Hepatic stellate cell (primary cell): ENCODE measurements around the gene KLK15.
"Not testable (repeated sequence)": the region's sequence is repeated elsewhere in the genome, so short reads cannot be mapped to it uniquely, and the experiment has no call there.

ENCODE experiments used
- DNase-seq: peaks from one replicate; pipeline ENCODE4 v3.0.0; 2011; ENCODE audit warnings: low spot score

The KLK15 gene

GRCh38 chr19:50796128-50796633 is 37.2 kb downstream of the KLK15 start:
- DNase-seq = no peak

- DNase-seq = no peak
Measured at GRCh38 chr19:50795664-50796073, 37.7 kb downstream of the KLK15 start.

GRCh38 chr19:50794876-50795663 is 38.3 kb downstream of the KLK15 start:
- DNase-seq = no peak

GRCh38 chr19:50794074-50794875 is 39.1 kb downstream of the KLK15 start:
- DNase-seq = no peak

GRCh38 chr19:50793558-50794065 is 39.8 kb downstream of the KLK15 start:
- no peak for DNase-seq

GRCh38 chr19:50792272-50793250 is 40.8 kb downstream of the KLK15 start:
- no peak for DNase-seq

- DNase-seq = no peak
Measured at GRCh38 chr19:50791594-50792271, 41.6 kb downstream of the KLK15 start.

- no peak for DNase-seq
Measured at GRCh38 chr19:50790922-50791467, 42.4 kb downstream of the KLK15 start.

- no peak for DNase-seq
Measured at GRCh38 chr19:50790396-50790795, 43.0 kb downstream of the KLK15 start, which contains the start of gene ACP4. Gene ACP4 (plus strand): TSS chr19:50790415. CDS start chr19:50790415, 0 bp downstream.

GRCh38 chr19:50785329-50785728 is 48.0 kb downstream of the KLK15 start:
- no peak for DNase-seq

- DNase-seq = no peak
Measured at GRCh38 chr19:50784710-50785109, 48.7 kb downstream of the KLK15 start.

GRCh38 chr19:50783848-50784152 is 49.6 kb downstream of the KLK15 start:
- not testable (repeated sequence) for DNase-seq

GRCh38 chr19:50780753-50781435 is 52.5 kb downstream of the KLK15 start:
- DNase-seq = no peak

- DNase-seq = no peak
Measured at GRCh38 chr19:50779504-50780457, 53.6 kb downstream of the KLK15 start.

GRCh38 chr19:50778906-50779430 is 54.4 kb downstream of the KLK15 start:
- no peak for DNase-seq

GRCh38 chr19:50777830-50778303 is 55.5 kb downstream of the KLK15 start:
- DNase-seq = no peak

- no peak for DNase-seq
Measured at GRCh38 chr19:50777261-50777660, 56.1 kb downstream of the KLK15 start.

- no peak for DNase-seq
Measured at GRCh38 chr19:50776131-50776530, 57.2 kb downstream of the KLK15 start.
